HG02885 (cell line): ENCODE measurements around the gene HECTD4.
"Not testable (repeated sequence)": the region's sequence is repeated elsewhere in the genome, so short reads cannot be mapped to it uniquely, and the experiment has no call there.

Experiments
- ATAC-seq: cut with Tn5 transposase; IDR thresholded peaks from one replicate; pipeline ENCODE4 v1.9.1; 2021; ENCODE audit warnings: mild to moderate bottlenecking; ENCODE audit not compliant: unreplicated experiment, poor library complexity

Gene HECTD4

DNA sequence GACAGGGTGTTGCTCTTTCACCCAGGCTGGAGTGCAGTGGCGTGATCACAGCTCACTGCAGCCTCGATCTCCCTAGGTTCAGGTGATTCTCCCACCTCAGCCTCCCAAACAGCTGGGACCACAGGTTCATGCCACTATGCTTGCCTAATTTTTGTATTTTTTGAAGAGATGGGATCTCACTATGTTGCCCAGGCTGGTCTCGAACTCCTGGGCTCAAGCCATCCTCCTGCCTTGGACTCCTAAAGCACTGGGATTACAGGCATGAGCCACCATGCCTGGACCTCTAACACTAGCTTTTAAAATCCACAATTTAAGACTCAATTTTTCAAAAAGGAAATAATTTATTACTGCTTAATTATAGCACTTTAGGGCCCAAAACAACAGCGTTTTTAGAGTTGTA, 149.0 kb downstream of the HECTD4 start:
- no peak for ATAC-seq

DNA sequence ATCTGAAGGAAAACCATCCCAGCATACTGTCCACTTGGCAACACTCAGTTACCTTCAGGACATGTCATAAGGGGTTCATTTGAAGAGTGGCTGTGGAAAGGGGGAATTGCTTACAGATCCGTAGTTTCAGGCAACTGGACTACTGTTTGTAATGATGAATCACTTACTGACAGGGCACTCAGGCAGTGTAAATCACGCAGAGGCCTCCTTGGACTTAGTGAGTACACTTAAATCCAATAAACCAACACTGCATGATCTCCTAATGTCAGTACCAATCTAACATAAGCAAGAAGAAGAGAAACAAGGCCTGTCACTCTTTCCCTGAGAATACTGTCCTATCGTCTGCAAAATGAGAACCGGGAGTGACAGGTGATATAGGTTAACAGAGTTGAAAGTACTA, 152.1 kb downstream of the HECTD4 start:
- no peak for ATAC-seq

DNA sequence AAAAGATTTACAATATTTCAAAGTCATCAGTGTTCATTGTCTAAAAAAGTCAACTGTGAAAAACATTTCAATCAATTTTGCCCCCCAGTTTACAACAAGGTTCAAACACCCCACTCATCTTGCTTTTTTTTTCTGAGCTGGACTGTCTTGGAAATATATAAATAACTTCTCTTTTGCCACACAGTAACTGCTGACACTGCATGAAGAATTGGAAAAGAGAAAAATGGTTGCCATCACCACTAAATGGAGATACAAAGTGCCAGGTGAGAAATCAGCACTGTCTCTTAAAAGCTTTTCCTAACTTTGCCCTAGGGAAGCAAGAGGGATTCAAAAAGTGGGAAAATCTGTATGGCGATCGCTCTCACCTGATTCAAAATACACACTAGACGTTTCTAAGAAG, 155.5 kb downstream of the HECTD4 start:
- ATAC-seq: no peak

DNA sequence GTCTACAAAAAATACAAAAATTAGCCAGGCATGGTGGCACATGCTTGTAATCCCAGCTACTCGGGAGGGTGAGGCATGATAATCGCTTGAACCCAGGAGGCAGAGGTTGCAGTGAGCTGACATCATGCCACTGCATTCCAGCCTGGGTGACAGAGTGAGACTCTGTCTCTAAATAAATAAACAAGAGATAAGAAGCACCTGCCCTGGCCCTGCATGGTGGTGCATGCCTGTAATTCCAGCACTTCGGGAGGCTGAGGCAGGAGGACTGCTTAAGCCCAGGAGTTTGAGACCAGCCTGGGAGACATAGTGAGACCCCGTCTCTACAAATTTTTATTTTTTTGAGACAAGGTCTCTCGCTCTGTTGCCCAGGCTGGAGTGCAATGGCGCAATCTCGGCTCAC, 161.6 kb downstream of the HECTD4 start:
- ATAC-seq: not testable (repeated sequence)

DNA sequence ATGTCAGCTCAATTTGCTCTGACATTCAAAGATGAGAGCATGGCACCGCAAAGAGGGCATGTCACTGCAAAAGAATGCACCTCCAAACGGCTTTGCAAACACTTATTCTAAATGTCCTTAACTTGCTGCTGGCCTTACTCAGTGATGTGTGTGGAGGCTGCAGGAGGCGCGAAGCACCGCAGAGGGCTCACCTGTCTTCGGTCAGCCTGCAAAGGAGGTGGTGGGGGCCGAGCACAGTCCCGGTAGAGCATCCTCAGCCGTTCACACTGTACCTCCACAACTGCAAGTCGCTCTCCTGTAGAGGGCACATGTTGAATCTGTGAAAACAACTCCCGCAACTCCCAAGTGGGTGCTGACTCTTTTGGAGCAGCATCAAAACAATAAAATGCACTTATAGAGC, 163.0 kb downstream of the HECTD4 start:
- ATAC-seq: no peak

DNA sequence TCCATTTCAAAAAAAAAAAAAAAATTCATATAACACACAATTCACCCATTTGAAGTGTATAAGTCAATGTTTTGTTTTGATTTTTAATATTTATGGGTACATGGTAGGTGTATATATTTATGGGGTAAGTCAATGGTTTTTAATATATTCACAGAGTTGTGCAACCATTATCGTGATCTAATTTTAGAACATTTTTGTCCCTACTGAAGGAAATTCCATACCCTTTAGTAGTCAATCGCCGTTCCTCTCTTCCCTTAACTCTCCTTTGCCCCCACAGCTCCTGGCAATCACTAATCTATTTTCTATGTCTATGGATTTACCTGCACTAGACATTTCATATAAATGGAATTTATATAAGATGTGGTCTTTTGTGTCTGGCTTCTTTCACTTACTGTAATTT, 164.1 kb downstream of the HECTD4 start:
- no peak for ATAC-seq

DNA sequence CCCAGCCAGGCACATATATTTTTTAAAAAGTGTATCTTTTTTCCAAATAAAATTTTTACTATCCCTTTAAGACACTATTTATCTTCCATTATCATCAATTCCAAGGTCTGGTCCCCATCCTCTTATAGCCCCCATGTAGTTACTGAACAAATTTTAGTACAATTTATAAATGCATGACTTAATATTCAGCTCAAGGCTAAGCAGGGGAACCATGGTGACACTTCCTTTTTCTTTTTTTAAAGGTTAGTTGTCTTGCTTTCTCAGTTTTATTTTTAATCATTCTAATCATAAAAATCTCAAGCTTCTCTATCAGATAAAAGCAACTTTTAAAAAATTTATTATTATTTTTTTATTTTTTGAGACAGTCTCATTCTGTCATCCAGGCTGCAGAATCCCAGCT, 164.6 kb downstream of the HECTD4 start:
- ATAC-seq: no peak

DNA sequence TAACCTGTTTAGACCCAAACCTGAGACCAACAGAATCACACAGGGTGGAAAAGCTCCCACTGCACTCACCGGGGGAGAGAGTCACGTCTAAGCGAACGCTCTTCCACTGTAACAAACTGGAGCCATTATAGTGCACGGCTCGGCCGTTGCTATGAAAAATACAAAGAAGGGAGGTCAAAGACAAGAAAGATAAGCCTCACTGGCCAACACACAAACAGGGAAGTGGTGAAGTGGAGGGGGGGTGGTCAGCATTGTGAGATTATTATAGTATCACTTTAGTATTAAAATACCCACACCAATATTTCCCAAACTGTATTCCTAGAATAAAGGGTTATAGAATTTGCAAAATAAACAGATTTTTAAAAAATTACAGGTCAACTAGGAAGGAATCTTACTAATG, 166.0 kb downstream of the HECTD4 start:
- no peak for ATAC-seq

DNA sequence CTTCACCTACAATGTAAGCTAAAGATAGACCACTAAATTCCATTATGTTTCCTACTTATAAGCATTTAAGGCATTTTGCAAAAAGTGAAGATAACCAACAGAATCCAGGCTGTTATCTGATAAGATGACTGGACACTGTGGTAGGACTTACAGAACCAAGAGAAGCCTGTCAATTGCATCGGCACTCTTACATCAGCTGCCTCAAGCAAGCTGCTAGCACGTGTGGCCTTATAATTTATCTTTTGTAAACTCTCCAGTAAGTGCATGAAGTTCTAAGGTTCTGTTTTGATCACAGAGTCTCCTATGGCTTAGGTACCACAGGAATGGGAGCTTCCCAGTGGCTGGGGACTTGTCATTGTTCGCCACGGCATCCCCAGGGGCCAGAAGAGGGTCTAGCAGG, 168.2 kb downstream of the HECTD4 start:
- no peak for ATAC-seq

DNA sequence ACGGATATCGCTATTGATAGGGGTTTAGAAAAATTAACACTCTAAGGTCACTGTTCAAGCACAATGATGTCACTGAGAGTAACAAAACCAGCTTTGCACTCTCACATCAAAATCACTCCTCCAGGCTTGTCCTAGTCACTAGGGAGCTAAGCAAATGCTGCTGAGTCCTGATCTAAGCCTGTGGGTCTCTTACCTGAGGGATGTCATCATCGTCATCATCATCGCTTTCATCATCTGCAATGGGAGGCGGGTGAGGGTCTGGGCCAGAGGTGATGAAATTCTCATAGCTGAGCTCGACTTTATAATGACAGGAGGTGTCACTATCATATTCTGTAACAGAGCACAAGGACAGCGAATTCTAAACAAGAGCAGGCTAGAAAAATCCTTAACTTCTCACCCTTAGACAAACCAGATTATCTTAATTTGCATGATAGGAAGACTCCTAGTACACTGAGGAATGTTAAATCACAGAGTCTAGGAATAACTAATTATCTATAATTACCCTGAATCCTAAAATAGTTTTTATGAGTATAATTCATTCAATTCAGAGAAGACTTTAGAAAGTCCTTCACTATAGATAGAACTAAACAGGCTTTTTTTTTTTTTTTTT, 173.8 kb downstream of the HECTD4 start:
- ATAC-seq: no peak

DNA sequence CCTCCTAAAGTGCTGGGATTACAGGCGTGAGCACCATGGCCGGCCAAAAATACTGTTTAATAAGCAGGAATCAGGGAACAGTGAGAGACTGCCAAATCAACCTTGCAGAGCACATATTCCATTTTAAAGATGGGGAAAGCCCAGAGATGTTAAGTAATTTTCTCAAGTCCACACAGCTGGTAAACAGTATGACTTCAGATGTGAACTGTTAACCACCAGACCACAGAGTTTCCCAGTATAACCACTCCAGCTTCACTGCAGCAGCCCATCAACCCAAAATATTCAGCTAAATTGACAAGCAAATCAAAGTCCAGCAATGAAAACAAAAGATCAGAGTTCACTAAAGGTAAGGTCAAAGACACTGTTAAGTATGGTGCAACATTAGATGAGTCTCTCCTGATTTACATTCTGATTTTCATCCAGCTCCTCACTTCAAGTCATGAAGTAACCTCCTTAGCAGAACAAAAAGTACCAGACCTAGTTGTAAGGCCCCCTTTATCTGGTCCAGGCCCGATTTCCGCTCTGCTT, 174.8 kb downstream of the HECTD4 start:
- no peak for ATAC-seq

DNA sequence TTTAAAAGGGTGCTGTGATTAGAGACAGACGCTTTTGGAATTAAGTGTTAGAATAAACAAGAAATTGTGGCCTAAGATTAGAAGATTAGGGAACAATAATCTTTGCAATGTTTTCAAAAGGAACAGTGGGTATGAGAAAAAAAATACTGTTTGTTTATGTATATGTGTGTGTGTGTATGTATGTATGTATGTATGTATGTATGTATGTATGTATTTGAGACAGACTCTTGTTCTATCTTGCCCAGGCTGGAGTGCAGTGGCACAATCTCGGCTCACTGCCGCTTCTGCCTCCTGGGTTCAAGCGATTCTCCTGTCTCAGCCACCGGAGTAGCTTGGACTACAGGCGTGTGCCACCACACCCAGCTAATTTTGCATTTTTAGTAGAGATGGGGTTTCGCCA, 175.3 kb downstream of the HECTD4 start:
- no peak for ATAC-seq

DNA sequence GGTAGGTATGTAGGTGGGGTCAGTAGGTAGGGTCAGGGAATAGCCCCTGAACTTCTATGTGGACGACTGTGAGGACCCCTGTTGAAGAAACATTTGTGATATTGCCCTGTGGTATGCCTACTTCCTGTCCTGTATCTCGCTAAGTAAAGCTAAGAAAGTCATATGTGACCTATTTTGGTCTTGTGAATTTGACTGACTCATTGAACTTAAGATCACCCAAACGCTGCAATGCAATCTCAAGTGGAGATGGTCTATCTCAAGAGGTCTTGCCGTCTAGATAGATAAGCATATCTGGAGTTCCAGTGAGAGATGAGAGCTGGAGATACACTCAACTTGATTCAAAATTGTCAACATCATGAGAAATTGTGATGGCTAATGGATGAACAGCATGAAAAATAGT, 183.1 kb downstream of the HECTD4 start:
- ATAC-seq: no peak

DNA sequence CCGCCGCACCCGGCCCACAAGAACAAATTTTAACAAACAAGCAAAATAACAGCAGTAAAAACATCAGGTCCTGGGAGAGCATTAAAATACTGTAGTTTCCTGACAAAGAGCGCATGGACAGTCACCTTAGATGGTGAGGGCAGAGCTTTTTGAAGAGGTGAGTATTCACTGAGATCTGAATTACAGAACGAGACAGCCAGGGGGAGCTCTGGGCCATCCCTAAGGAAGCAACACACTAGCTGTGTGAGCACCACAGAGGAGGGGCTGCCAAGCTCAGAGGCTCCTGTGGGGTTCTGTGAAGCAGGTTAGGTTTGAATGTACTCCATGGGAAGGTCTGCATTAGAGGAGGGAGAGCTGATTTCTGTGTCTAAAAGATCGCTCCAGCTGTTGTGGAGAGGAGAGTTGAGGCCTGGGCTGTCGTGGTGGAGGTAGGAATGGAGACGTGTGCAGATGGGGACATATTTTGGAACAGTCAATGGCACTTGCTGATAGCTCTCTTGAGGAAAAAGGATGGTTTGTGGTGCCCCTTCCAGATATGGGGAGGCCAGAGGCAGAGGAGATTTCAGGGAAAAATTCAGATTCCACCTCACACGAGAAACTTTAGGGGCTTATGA, 184.0 kb downstream of the HECTD4 start:
- ATAC-seq: no peak

DNA sequence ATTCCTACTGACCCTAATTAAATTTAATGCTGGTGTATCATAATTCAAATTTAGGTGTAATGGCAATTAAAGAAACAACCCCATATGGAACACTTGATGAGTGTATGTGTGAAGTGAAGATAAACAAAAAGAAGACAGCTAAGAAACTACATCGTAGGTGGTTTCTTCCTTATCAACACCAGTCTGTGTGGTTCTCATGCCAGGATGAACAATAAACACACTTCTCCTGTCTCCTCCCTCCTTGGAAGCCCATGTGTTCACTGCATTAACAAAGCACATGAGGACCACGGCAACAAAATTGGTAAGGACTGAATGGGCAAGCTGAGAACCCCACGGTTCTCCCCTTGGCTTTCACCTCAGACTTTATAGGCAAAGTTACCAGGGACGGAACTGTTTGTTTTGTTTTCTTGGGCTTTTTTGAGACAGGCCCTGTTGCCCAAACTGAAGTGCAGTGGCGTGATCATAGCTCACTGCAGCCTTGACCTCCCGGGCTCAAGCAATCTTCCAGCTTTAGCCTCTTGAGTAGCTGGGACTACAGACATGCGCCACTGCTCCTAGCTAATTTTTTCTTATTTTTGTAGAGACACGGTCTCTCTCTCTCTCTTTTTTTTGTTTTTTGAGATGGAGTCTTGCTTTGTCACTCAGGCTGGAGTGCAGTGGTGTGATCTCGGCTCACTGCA, 185.9 kb downstream of the HECTD4 start:
- ATAC-seq: no peak

DNA sequence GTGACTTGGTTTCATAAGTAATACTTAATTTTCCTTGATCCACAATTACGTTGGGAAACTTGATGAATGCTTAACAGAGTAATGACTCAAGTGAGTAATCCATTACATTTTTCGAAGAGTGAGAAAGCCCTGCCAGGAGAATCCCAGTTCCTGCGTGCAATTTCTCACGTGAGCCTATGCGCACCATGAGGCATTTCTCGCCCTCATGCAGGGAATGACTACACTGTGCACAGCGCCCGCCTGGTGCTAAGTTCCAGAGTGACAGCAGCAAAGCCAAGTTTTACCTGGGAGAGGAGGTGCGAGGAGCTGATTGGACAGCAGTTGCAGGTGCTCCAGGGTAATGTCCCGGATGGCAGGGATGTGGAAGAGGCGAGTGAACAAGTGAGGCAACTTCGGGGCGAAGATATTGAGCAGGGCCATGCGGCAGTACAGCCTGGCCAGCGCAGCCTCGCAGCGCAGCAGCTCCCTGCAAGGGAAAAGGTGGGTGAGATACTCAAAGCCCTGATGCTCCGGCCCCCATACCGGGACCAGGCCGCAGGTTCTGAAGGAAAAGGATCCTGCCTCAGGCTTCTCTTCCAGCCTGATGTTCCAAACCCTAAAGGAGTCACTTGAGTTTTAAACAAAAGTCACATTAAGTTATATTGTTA, 187.5 kb downstream of the HECTD4 start:
- no peak for ATAC-seq

DNA sequence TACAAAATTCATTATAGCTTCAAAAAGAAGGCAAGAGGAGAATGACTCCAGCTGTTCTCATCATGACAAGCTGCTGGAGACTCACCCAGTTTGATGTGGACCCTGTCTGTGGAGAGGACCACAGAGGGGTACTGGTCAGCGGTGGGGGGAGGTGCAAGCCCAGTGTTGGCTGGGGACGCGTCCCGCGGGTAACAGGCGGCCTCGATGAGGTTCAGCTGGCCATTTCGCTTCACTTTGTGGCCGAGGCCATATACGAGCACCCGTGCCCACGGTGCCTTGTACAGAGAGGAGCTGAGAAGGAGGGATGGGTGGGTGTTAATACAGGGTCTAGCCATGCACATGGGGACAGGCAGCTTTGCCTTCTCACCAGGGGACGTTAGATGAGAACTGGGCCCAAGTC, 189.8 kb downstream of the HECTD4 start:
- ATAC-seq: no peak

DNA sequence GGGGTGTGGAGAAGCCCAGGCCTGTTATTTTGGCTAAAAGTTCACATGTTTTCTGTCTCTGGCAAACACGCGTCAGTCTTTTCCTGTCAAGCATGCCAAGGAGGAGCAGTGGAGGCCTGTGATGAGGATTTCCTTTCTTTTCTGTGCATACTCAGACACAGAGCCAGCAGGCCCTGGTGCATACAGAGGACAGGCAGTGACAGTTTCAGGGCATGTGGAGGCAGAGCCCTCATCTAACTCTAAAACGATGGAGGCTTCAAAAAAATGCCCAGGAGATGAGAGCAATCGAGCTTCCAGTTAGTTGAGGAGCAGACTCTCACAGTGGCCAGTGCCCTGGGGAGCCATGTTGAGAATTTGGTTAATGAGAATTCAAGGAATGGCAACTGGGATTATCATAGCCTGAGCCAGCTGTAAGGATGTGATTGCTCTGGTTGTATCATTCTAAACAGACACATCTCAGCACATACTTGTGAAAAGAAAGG, 190.3 kb downstream of the HECTD4 start:
- ATAC-seq: no peak

DNA sequence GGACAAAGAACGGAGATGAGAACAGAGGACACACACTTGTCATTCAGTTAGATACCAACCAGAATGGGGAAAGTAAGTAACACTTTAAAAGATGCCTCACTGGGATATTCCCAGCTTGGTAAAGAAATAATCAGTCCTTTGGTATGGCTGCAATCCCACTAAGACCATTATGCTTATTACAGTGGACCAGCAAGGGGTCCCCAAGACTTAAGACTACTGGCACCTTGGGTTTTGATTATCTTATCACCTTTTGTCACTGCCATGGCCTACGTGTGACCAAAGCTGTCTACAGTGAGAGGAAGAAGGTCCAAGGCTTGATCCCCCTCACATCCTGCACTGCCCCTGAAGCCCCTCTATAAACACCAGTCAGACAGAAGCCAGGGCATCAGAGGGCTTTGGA, 191.0 kb downstream of the HECTD4 start:
- no peak for ATAC-seq

DNA sequence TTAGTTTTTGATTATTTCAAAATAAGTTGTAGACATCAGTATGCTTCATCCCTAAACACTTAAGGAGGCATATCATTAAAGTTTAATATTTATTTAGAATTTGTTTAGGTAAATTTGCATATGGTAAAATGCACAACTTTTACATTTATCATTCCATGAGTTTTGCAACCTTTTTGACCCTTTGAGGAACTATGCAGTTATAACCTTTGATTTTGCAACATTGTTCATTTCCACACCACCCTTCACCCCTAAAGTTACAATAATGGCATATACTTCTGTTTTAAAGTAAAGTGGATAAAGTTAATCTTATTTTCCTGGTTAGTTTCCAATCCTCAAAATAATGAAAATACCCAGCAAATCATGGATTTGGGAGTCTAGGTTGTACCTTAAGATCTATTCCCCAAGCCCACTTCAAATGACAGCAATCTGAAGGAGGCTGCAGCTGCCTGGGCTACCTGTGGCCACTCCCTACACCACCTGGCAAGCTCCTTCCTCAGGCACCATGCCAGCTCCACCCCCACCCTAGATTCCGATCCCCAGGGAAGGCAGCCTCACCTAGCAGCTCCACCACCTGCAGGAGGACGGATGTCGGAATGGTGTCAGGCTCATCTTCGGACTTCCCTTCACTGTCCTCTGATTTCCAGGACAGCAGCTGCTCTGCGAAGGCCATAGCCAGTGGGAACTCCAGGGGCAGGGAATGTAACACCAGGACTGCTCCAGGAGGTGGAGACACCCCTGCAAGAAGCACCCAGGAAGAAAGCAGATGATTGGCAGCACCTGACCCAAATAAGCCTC, 191.8 kb downstream of the HECTD4 start:
- no peak for ATAC-seq
